Spleen (tissue), 7 donors: Measurements from ENCODE around the gene NHLH2.

Source experiments
- CTCF ChIP-seq, 11 experiments: fragments of 200-600 bp in 7 of 11; fragments of 450-650 bp in 4 of 11; sonication (generic) in 4 of 11; IDR thresholded peaks in 8 of 11; conservative IDR thresholded peaks in 3 of 11; 1 replicate in 7 of 11; 2 replicates in 4 of 11; pipeline versions ENCODE4 v1.4.0 to v1.8.0; 2016 to 2021; ENCODE audit warnings: antibody characterized with exemption in 11 of 11, inconsistent platforms in 4 of 11, mild to moderate bottlenecking in 1 of 11
- POLR2A ChIP-seq, 3 donors: fragments of 450-650 bp; IDR thresholded peaks; one replicate each; pipeline ENCODE4 v1.5.1; 2017; ENCODE audit warnings: antibody characterized with exemption in 3 of 3, mild to moderate bottlenecking in 1 of 3
- donor health status: DM: no; HTN: no; CAD: no; lungs with moderate emphysema.
- donor health status: DM: no; HTN: no; CAD: no.
- donor health status: DM: no; HTN: no; CAD: no.

GRCh38 chr1:115830963-115831362 lies 10.0 kb downstream of the NHLH2 start:
- no peak for TF ChIP-seq POLR2A (IDR thresholded peaks at IDR 0.05)
- TF ChIP-seq CTCF (IDR thresholded peaks at IDR 0.05 in 8 of 11, conservative IDR thresholded peaks at IDR 0.05 in 3 of 11), result no peak
